ENCODE measurements around the gene LGALS3BP.
"Not testable (repeated sequence)": the region's sequence is repeated elsewhere in the genome, so short reads cannot be mapped to it uniquely, and the experiment has no call there.

- TF ChIP-seq CTCF (optimal IDR thresholded peaks at IDR 0.05 in 1 of 3, IDR thresholded peaks at IDR 0.05 in 1 of 3, conservative IDR thresholded peaks at IDR 0.05 in 1 of 3; ENCODE audit: extremely low read depth in 1 of 3, insufficient read depth in 2 of 3, low read length in 3 of 3); EZH2 (IDR thresholded peaks at IDR 0.05; ENCODE audit: low read length): not testable (repeated sequence)
Observed at GRCh38 chr17:78962984-78963348, 16.8 kb downstream of the LGALS3BP start.
